ENCODE results near the gene HDAC4.

The HDAC4 gene

GRCh38 chr2:239062743-239063142 lies 338.1 kb downstream of the HDAC4 start:
- no peak overlapping the region for H3K4me3 ChIP-seq (ENCODE audit: low read length)
- TF ChIP-seq, protein P1, sequence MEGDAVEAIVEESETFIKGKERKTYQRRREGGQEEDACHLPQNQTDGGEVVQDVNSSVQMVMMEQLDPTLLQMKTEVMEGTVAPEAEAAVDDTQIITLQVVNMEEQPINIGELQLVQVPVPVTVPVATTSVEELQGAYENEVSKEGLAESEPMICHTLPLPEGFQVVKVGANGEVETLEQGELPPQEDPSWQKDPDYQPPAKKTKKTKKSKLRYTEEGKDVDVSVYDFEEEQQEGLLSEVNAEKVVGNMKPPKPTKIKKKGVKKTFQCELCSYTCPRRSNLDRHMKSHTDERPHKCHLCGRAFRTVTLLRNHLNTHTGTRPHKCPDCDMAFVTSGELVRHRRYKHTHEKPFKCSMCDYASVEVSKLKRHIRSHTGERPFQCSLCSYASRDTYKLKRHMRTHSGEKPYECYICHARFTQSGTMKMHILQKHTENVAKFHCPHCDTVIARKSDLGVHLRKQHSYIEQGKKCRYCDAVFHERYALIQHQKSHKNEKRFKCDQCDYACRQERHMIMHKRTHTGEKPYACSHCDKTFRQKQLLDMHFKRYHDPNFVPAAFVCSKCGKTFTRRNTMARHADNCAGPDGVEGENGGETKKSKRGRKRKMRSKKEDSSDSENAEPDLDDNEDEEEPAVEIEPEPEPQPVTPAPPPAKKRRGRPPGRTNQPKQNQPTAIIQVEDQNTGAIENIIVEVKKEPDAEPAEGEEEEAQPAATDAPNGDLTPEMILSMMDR (conservative IDR thresholded peaks at IDR 0.05; ENCODE audit: low read depth, low read length): no peak
- DNase-seq (ENCODE audit: low read depth): no peak

DNA sequence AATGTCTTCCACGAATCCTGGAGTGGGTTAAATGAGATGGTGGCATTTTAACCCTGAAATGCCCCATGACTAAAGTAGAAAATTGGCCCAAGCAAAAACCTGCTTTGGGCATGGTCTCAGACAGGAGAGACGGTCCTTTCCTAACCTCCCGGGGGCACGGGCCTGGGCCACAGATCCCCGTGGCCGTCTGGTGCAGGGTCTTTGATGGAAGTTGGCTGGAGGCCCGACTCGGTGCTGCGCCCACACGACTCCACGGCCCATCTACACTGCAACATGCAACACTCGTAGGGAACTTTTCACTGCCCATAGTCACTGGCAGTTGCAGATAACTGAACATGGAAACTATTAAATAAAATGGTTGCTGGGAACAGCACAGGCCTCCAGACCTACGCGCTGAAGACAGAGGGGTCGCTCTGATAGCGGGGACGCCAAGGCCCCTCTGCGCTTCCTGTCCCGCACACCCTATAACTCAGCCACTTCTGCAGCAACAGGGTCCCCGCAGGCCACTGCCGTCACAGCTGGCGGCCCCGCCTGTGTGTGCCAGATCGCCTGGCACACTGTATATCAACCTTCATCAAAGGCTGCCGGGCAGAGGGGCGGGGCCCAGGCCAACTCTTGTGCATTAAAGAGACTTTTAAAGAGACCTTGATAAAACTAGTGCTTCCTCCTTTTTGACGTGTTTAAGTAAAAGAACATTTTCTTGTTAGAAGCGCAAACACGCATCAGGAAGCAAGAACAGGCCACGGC lies 338.8 kb downstream of the HDAC4 start:
- no peak overlapping the region for H3K4me3 ChIP-seq (ENCODE audit: low read length)
- TF ChIP-seq, protein P1 (conservative IDR thresholded peaks at IDR 0.05; ENCODE audit: low read depth, low read length): no peak
- no peak for DNase-seq (ENCODE audit: low read depth)

DNA sequence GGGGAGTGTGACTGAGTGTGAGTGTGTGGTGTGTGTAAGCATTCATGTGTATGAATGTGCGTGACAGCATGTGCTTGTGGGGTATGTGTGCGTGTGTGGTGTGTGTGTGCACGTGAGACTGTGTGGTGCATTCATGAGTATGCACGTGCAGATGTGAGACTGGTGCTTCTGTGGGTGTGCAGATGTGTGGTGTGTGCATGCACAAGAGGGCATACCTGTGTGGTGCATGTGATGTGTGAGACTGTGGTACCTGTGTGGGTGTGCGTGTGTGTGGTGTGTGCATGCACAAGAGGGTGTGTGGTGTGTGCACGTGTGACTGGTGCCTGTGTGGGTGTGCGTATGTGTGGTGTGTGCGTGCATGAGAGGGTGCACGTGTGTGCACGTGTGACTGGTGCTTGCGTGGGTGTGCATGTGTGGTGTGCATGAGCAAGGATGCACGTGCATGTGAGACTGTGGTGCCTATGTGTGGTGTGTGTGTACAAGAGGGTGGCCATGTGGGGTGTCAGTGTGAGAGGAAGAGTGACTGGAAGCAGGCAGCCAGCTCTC lies 339.6 kb downstream of the HDAC4 start:
- DNase-seq (ENCODE audit: low read depth): no peak
- TF ChIP-seq, protein P1 (conservative IDR thresholded peaks at IDR 0.05; ENCODE audit: low read depth, low read length): no peak
- no peak overlapping the region for H3K4me3 ChIP-seq (ENCODE audit: low read length)

DNA sequence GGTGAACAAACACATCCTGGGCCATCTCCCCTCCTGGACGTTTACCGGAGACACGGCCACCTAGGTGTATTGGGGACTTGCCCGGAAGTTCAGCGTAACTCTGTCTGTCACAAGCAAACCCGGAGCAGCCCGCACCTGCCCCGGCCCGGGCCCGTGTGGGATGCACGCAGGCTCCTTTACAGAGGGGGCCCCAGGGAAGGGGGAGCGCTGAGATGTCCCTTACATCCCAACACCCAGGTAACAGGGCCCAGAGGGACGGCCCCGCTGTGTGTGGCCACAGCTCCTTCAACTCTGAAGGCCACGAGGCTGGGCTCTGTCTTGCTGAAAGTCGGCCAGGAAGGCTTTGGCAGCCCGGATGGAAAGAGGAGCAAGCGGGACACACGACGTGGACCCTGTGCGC lies 340.1 kb downstream of the HDAC4 start:
- DNase-seq (ENCODE audit: low read depth): no peak
- TF ChIP-seq, protein P1 (conservative IDR thresholded peaks at IDR 0.05; ENCODE audit: low read depth, low read length): no peak
- H3K4me3 ChIP-seq (ENCODE audit: low read length): no peak overlapping the region

- DNase-seq (ENCODE audit: low read depth): no peak
- TF ChIP-seq, protein P1 (conservative IDR thresholded peaks at IDR 0.05; ENCODE audit: low read depth, low read length): no peak
- no peak overlapping the region for H3K4me3 ChIP-seq (ENCODE audit: low read length)
Observed at GRCh38 chr2:239059854-239060253, 341.0 kb downstream of the HDAC4 start.

- TF ChIP-seq, protein P1 (conservative IDR thresholded peaks at IDR 0.05; ENCODE audit: low read depth, low read length): no peak
- H3K4me3 ChIP-seq (ENCODE audit: low read length): no peak overlapping the region
- DNase-seq (ENCODE audit: low read depth): no peak
Observed at GRCh38 chr2:239058766-239059165, 342.1 kb downstream of the HDAC4 start.

DNA sequence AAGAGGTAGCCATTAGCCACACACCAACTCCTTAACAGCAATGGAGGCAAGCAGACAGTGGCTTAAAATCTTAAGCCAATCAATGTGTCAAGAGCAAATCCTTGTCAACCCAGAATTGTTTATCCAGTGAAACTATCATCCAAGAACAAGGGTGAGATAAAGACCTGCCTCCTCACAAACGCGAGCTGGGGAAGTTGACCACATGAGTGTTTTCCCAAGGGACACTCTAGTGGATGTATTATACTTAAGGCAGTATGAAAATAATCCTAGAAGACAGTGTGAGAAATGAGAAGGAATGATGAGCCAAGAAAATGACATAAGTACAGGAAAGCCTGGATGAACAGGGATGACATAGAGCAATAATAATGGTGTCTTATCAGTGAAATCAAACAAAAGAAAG lies 343.3 kb downstream of the HDAC4 start:
- TF ChIP-seq, protein P1 (conservative IDR thresholded peaks at IDR 0.05; ENCODE audit: low read depth, low read length): no peak
- no peak overlapping the region for H3K4me3 ChIP-seq (ENCODE audit: low read length)
- DNase-seq (ENCODE audit: low read depth): no peak

All from retinal pigment epithelial cell (primary cell).